H54 (cell line): Measurements from ENCODE around the gene MAML2.

Experiments
- DNase-seq: peaks from one replicate; pipeline ENCODE4 v3.0.0; 2011; ENCODE audit warnings: low spot score, mixed read lengths; ENCODE audit not compliant: insufficient read length
- FAIRE-seq: peaks from 3 replicates; lab custom pipeline; 2011; peaks lifted over from hg19 to GRCh38; lab: Jason Lieb, UNC
- POLR2A ChIP-seq: IDR thresholded peaks from 2 replicates; pipeline ENCODE4 v1.6.1; 2011; ENCODE audit warnings: low read depth, mild to moderate bottlenecking, low read length

The MAML2 gene

GRCh38 chr11:96082002-96082899 lies 260.7 kb downstream of the MAML2 start:
- DNase-seq (no peak), FAIRE-seq (no peak)
- no peak for TF ChIP-seq POLR2A

GRCh38 chr11:96081561-96081960 lies 261.4 kb downstream of the MAML2 start:
- FAIRE-seq (no peak), DNase-seq (no peak)
- TF ChIP-seq POLR2A, result no peak

GRCh38 chr11:96079691-96080090 lies 263.3 kb downstream of the MAML2 start:
- FAIRE-seq (no peak), DNase-seq (no peak)
- TF ChIP-seq POLR2A, result no peak

GRCh38 chr11:96075532-96075959 lies 267.4 kb downstream of the MAML2 start:
- no peak for DNase-seq
- TF ChIP-seq POLR2A, result no peak
- FAIRE-seq, result no peak

- FAIRE-seq (no peak), DNase-seq (no peak)
- TF ChIP-seq POLR2A, result no peak
These were observed 268.3 kb downstream of the MAML2 start for GRCh38 chr11:96074551-96075310.

- FAIRE-seq (no peak), DNase-seq (no peak)
- no peak for TF ChIP-seq POLR2A
These were observed 269.5 kb downstream of the MAML2 start for GRCh38 chr11:96073536-96073935.

GRCh38 chr11:96072592-96072991 lies 270.4 kb downstream of the MAML2 start:
- TF ChIP-seq POLR2A, result no peak
- FAIRE-seq (no peak), DNase-seq (no peak)

- no peak for FAIRE-seq
- no peak for DNase-seq
- no peak for TF ChIP-seq POLR2A
These were observed 272.5 kb downstream of the MAML2 start for GRCh38 chr11:96070453-96070852.

GRCh38 chr11:96067160-96067559 lies 275.8 kb downstream of the MAML2 start:
- TF ChIP-seq POLR2A, result no peak
- FAIRE-seq (no peak), DNase-seq (no peak)

- DNase-seq, result no peak
- no peak for FAIRE-seq
- no peak for TF ChIP-seq POLR2A
These were observed 277.6 kb downstream of the MAML2 start for GRCh38 chr11:96065379-96065778.

- no peak for FAIRE-seq
- no peak for TF ChIP-seq POLR2A
- no peak for DNase-seq
These were observed 279.1 kb downstream of the MAML2 start for GRCh38 chr11:96063886-96064285.

- no peak for FAIRE-seq
- no peak for DNase-seq
- TF ChIP-seq POLR2A, result no peak
These were observed 279.9 kb downstream of the MAML2 start for GRCh38 chr11:96063053-96063452.

GRCh38 chr11:96062134-96062533 lies 280.9 kb downstream of the MAML2 start:
- peak; percentile 61 for FAIRE-seq

GRCh38 chr11:96061730-96062129 lies 281.3 kb downstream of the MAML2 start:
- TF ChIP-seq POLR2A, result no peak
- FAIRE-seq (no peak), DNase-seq (no peak)

More at GRCh38 chr11:96062134-96062533, 280.9 kb downstream of the MAML2 start:
- no peak for TF ChIP-seq POLR2A
- no peak for DNase-seq
